GM13976 (cell line): Measurements from ENCODE around the gene MCL1.
"Not testable (repeated sequence)": the region's sequence is repeated elsewhere in the genome, so short reads cannot be mapped to it uniquely, and the experiment has no call there.

Source experiments
- DNase-seq: peaks from one replicate; pipeline ENCODE4 v3.0.0; 2012; ENCODE audit warnings: low spot score
- in situ Hi-C: fragments of 300-500 bp; cut with MboI; formaldehyde crosslinking; loops from one replicate; pipeline ENCODE4 v1.12.0; 2022; ENCODE audit warnings: low sequenced_read_pairs, mixed read lengths, inconsistent platforms; ENCODE audit not compliant: unreplicated experiment
- TF ChIP-seq, protein P1 (sequence below): IDR thresholded peaks from 2 replicates; pipeline ENCODE4 v1.5.1; 2012; ENCODE audit warnings: borderline replicate concordance, mild to moderate bottlenecking; ENCODE audit not compliant: insufficient read depth; ENCODE audit errors: extremely low read depth, missing control alignments, control extremely low read depth

MCL1 gene

DNA sequence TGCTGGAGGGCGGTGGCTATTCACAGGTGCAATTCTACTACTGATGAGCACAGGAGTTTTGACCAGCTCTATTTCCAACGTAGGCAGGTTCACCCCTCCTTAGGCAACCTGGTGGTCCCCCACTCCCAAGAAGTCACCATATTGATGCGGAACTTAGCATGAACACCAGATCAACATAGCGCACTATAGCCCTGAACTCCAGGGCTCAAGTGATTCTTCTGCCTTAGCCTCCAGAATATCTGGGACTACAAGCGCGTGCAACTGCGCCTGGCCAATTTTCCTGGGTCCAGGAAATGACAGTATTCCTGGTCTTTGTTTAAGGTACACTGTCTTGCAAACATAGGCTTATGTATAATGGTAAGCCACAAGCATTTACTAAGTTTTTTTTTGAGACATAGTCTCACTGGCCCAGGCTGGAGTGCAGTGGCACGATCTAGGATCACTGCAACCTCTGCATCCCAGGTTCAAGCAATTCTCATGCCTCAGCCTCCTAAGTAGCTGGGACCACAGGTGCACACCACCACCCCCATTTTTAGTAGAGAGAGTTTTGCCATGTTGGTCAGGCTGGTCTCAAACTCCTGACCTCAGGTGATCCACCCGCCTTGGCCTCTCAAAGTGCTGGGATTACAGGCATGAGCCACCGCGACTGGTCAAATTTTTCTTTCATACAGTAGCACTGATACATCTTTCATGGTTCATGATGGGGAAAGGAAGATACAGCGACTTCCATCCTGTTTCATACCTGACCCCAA, 12.6 kb downstream of the MCL1 start:
- in situ Hi-C loops, result loop anchor here (10.0 kb wide), 1 partner anchor 48 kb away; no protein-coding TSS in a partner anchor
- TF ChIP-seq, protein P1, sequence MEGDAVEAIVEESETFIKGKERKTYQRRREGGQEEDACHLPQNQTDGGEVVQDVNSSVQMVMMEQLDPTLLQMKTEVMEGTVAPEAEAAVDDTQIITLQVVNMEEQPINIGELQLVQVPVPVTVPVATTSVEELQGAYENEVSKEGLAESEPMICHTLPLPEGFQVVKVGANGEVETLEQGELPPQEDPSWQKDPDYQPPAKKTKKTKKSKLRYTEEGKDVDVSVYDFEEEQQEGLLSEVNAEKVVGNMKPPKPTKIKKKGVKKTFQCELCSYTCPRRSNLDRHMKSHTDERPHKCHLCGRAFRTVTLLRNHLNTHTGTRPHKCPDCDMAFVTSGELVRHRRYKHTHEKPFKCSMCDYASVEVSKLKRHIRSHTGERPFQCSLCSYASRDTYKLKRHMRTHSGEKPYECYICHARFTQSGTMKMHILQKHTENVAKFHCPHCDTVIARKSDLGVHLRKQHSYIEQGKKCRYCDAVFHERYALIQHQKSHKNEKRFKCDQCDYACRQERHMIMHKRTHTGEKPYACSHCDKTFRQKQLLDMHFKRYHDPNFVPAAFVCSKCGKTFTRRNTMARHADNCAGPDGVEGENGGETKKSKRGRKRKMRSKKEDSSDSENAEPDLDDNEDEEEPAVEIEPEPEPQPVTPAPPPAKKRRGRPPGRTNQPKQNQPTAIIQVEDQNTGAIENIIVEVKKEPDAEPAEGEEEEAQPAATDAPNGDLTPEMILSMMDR, result no peak
- DNase-seq, result no peak

DNA sequence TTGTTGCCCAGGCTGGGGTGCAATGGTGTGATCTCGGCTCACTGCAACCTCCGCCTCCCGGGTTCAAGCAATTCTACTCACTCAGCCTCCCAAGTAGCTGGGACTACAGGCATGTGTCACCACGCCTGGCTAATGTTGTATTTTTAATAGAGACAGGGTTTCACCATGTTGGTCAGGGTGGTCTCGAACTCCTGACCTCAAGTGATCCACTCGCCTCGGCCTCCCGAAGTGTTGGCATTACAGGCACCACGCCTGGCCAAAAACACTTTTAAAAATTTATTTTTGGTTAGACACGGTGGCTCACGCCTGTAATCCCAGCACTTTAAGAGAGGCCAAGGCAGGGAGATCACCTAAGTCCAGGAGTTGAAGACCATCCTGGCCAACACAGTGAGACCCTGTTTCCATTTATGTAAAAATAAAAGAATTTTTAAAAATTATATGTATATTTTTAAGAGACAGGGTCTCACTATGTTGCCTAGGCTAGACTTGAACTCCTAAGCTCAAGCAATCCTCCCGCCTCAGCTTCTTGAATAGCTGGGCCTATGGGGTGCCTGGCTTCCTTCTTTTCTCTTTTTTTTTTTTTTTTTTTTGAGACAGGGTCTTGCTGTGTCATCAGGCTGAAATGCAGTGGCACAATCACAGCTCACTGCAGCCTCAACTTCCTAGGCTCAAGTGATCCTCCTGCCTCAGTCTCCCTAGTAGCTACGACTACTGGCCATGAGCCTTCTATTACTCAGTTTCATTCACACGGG, 14.0 kb downstream of the MCL1 start:
- in situ Hi-C loops, result loop anchor here (10.0 kb wide), 1 partner anchor 49 kb away; no protein-coding TSS in a partner anchor
- DNase-seq, result not testable (repeated sequence)

DNA sequence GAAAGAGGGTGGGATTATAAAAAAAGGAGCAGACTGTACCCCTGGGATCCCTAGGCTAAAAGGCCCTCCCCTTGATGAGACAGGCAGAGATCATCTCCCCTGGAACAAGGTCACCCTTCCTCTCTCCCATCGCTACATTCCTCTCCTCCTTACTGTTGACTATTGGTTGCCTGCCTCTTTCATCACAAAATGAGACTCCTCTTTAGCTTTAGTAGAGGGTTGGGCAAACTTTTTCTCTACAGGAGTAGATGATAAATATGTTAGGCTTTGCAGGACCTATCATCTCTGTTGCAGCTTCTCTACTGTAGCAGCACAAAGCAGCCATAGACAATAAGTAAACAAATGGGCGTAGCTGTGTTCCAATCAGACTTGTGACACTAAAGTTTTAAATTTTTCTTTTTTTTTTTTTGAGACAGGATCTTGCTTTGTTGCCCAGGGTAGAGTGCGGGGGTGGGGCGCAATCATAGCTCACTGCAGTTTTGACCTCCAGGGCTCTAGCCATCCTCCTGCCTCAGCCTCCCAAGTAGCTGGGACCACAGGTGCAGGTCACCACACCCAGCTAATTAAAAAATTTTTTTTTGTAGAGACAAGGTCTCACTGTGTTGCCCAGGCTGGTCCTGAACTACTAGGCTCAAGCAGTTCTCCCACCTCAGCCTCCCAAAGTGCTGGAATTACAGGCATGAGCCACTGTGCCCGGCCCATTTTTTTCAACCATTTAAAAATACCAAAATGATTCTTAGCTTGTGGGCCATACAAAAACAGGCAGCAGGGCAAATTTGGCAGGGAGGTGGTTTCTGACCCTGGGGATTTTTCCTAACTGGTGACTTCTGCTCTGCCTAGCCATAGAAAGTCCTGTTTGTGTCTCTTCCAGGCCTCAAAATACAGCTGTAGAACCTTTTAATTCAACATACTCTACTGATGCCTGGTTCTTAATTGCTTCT, 15.1 kb downstream of the MCL1 start:
- in situ Hi-C loops, result loop anchor here (10.0 kb wide), 1 partner anchor 50 kb away; no protein-coding TSS in a partner anchor
- no peak for DNase-seq
- TF ChIP-seq, protein P1, result no peak

DNA sequence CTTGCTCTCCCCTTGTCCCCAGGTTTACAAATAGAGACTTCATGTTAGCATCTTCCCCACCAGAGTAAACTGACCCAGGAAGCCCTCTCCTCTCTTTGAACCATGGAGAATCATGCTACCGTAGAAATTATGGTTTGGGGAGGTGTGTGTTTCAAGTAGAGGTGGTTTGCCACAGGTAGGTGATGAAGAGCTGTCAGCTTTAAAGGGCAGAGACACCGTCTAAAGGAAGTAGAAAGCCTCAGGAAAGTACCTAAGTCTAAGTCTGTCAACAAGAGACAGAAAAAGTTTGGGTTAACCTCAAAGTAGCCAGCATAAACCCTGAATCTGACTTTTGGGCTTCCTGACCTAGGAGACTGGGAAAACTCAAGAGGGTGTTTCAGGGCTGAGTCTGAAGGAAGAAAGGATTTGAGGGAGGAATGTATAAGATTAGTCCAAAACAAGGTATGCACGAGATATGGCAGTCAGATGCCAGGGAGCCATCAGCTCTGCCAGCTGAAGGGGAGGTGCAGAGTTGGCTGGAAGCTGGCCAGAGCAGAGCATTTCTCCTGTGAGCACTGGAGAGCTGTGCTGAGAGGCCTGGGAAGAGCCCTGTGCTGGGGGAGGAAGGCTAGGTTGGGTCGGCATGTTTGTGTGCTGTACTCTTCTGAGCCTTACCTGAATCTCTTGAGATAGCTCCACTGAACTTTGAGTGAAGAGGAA, 15.9 kb downstream of the MCL1 start:
- peak; percentile 41 for DNase-seq
- in situ Hi-C loops, result loop anchor here (10.0 kb wide), 1 partner anchor 51 kb away; no protein-coding TSS in a partner anchor
- TF ChIP-seq, protein P1, result no peak

DNA sequence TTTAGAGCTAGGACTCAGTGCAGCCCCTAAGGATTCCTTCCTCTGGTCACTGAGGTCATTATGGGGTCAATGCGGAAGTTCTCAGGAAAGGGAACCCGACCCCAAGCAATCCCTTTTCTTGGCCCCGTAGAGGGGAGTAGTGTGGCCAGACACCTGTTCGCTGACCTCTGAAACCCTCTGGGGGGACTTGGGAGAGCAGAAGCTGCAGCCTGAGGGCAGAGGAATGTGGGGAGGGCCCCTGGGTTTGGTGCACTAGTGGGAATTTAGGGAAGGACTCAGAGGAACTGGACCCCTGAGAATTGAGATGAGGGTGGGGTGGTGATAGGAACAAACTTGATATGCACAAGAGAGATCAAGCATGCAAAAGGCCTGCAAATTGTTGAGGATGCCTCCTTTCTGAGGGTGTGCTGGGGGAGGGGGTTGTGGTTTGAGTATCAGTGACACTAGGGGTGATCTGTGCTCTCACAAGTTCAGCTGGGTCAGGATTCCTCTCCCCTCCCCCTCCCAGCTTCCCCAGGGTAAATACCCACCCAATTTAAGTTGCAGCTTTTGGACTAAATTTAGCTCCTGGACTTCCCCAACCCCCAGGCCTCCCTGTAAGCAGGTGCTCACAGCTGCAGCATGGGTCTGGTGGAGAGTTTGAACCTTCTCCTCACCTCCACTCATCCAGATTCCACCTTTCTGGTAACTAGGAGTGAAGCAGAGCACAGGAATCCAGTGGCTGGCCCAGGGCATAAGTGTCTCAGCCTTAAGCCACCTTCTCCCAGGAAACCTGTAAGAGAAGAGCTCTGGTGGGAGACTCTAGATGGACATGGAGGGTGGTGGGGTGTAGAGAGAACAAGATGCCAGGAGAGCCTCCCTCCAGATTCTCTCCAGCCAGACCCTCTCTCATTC, 16.7 kb downstream of the MCL1 start:
- in situ Hi-C loops, result loop anchor here (10.0 kb wide), 1 partner anchor 52 kb away; no protein-coding TSS in a partner anchor
- TF ChIP-seq, protein P1, result no peak

More for the DNA sequence above, 16.7 kb downstream of the MCL1 start:
- peak; percentile 85 for DNase-seq
